Activated naive CD4-positive, alpha-beta T cell treated with anti-CD3 and anti-CD28 coated beads, Interleukin-2, amount 10 ng/mL, durations not matched to agents 7 days and 5 days (primary cell): ENCODE measurements around the gene PPFIA4.

Experiments used
- CTCF ChIA-PET: fragments of 350-600 bp; sonication (Branson Sonifier 250); formaldehyde crosslinking; loops from one replicate; lab custom pipeline; 2021; ENCODE audit warnings: antibody characterized with exemption; lab: Charles Lee
- DNase-seq: peaks from one replicate; pipeline ENCODE4 v3.0.0-alpha.2; 2020
- H3K27ac Mint-ChIP-seq: one replicate; pipeline ENCODE4 v1.8.0; 2021; ENCODE audit warnings: mild to moderate bottlenecking, moderate library complexity, mixed read lengths
- H3K27me3 Mint-ChIP-seq: one replicate; pipeline ENCODE4 v1.8.0; 2021; ENCODE audit warnings: mild to moderate bottlenecking, mixed read lengths
- H3K36me3 Mint-ChIP-seq: one replicate; pipeline ENCODE4 v1.8.0; 2021; ENCODE audit warnings: mixed read lengths
- H3K4me1 Mint-ChIP-seq: one replicate; pipeline ENCODE4 v1.8.0; 2021; ENCODE audit warnings: mixed read lengths
- H3K4me3 Mint-ChIP-seq: one replicate; pipeline ENCODE4 v1.8.0; 2021; ENCODE audit warnings: mild to moderate bottlenecking, moderate library complexity, mixed read lengths
- H3K9me3 Mint-ChIP-seq: one replicate; pipeline ENCODE4 v1.8.0; 2021; ENCODE audit warnings: mixed read lengths

PPFIA4 gene

DNA sequence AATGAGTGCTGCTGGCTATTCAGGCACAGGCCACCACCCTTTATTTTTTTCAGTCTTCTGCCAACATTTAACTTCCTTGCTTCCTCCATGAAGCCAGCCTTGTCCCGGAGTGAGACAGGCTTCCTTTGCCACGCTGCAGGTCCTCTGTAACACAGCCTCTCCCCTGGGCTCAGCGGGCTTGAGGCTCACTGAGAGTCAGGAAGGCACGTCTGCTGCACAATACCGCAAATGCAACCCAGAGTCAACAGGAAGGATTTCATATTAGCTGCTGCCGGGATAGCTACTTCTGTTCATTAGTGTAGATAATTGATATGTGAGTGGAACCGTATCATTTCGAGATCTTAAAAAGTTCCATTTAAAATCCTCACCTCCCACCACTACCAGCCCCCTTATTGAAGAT, 37.0 kb downstream of the PPFIA4 start:
- no peak overlapping the region for H3K4me3 Mint-ChIP-seq
- no peaks in the 10 kb centered on the region for H3K9me3 Mint-ChIP-seq
- H3K4me1 Mint-ChIP-seq: no peaks in the 10 kb centered on the region
- no peaks in the 10 kb centered on the region for H3K27me3 Mint-ChIP-seq
- H3K36me3 Mint-ChIP-seq: peaks cover 7% of the 10 kb centered on the region
- no peak for DNase-seq
- no peak overlapping the region for H3K27ac Mint-ChIP-seq
- CTCF ChIA-PET: interaction anchor here (5.3 kb wide), 1 partner anchor 23 kb away, joined by 26 read pairs; no protein-coding TSS in a partner anchor

DNA sequence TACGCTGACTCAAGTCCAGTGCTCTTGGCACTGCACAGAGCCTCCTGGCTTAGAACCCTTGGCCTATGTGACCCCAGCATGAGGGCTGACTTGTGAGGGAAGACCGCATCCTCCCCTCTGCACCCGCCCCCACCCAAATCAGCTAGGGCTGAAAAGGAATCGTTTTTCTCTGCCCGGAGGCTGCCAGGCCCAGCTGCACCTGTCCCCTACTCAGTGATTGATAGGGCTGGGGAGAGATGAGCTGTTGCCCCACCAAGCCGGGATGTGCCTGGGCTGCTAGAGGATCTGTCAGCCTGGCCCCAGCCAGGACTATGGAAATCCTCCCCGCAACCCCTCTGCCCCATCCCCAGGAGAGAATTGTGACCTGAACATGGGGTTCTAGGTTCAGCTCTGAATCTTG, 38.9 kb downstream of the PPFIA4 start:
- Mint-ChIP-seq H3K36me3 (peaks cover 5% of the 10 kb centered on the region), H3K27ac (no peak overlapping the region), H3K4me3 (no peak overlapping the region), H3K9me3 (no peaks in the 10 kb centered on the region), H3K27me3 (no peaks in the 10 kb centered on the region), H3K4me1 (no peaks in the 10 kb centered on the region)
- CTCF ChIA-PET: interaction anchor here (1.3 to 5.3 kb wide), 4 partner anchors 10 to 107 kb away, joined by 3 to 26 read pairs (median 5); partner anchors contain the start of gene MYOG
- no peak for DNase-seq

DNA sequence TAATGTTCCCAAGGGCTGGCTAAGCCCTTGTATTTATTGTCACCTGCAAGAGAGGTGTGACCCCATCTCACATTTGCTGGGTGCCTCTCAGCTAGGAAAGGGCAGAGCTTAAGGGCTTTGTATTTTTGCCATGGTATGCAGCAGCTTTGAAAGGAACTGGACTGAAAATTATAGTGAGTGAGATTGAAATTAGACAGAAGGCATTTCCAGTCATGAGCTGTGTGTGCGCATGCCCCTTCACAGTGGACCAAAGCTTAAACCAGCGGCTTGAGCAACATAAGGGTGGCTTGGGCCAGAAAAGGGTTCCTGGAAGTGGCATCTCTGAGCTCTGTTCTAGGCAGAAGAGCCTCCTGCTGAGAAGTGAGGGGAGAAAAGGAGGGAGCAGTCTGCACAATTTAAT, 39.7 kb downstream of the PPFIA4 start:
- H3K27me3 Mint-ChIP-seq: no peaks in the 10 kb centered on the region
- H3K4me3 Mint-ChIP-seq: no peak overlapping the region
- DNase-seq: no peak
- no peaks in the 10 kb centered on the region for H3K9me3 Mint-ChIP-seq
- H3K4me1 Mint-ChIP-seq: no peaks in the 10 kb centered on the region
- no peak overlapping the region for H3K27ac Mint-ChIP-seq
- CTCF ChIA-PET: interaction anchor here (1.0 to 5.3 kb wide), 4 partner anchors 9 to 106 kb away, joined by 3 to 26 read pairs (median 6); partner anchors contain the start of gene MYOG
- H3K36me3 Mint-ChIP-seq: peaks cover 5% of the 10 kb centered on the region

DNA sequence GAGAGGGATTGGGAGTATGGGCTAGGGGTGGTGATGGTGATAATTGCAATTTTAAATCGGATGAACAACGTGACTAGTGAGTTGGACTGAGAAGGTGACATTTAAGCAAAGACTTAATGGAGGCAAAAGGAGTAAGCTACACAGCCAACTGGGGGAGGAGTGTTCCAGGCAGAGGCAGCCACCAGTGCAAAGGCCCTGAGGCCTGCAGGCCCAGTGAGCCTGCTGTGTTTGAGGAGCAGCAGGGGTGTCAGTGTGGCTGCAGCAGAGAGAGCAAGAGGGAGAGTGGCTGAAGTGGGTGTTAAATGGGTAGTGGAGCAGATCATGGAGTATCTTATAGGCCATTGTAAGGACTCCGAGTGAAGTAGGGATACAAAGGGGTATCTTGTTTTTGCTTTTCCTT, 40.7 kb downstream of the PPFIA4 start:
- H3K9me3 Mint-ChIP-seq: no peaks in the 10 kb centered on the region
- H3K4me1 Mint-ChIP-seq: no peaks in the 10 kb centered on the region
- H3K36me3 Mint-ChIP-seq: peaks cover 5% of the 10 kb centered on the region
- no peaks in the 10 kb centered on the region for H3K27me3 Mint-ChIP-seq
- CTCF ChIA-PET: interaction anchor here (2.0 to 5.3 kb wide), 2 partner anchors 27 to 105 kb away, joined by 7 to 26 read pairs; no protein-coding TSS in a partner anchor
- no peak overlapping the region for H3K4me3 Mint-ChIP-seq
- no peak for DNase-seq
- no peak overlapping the region for H3K27ac Mint-ChIP-seq

DNA sequence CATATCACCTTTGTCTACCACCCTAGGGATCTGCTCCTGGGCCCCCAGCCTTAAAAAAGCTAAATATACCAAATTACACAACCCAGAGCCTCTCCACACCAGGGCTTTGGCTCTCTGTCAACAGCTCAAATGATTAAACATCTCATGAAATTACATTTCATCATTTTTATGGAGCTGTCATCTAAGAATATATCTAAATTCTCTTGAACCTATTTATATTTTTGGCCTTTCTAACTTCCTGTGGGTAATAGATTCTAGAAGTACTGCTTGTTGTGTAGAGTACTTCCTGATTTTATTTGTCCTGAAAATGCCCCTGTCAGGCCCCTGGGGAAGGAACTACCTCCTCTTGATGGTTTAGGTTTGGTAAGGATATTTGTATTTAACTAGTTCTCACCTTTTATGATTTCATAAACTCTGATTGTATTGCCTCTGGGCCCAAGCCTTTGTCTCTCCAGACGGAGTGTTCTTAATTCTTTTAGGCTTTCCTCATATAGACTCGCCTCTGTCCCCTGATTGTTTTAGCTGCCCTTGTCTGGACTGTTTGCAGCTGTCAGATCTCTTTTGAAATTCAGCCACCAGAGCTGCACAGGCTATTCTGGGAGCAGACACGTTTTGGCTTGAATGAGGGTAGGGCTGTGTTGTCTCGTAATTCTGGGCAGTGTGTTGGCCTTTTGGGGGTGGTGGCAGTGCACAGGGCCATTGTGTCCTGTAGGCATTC, 42.9 kb downstream of the PPFIA4 start:
- H3K9me3 Mint-ChIP-seq: no peaks in the 10 kb centered on the region
- H3K36me3 Mint-ChIP-seq: peaks cover 7% of the 10 kb centered on the region
- no peak for DNase-seq
- H3K27ac Mint-ChIP-seq: no peak overlapping the region
- no peak overlapping the region for H3K4me3 Mint-ChIP-seq
- H3K4me1 Mint-ChIP-seq: no peaks in the 10 kb centered on the region
- CTCF ChIA-PET: interaction anchor here (0.8 to 1.2 kb wide), 2 partner anchors 12 to 200 kb away, joined by 3 to 4 read pairs; no protein-coding TSS in a partner anchor
- peaks cover 11% of the 10 kb centered on the region for H3K27me3 Mint-ChIP-seq

DNA sequence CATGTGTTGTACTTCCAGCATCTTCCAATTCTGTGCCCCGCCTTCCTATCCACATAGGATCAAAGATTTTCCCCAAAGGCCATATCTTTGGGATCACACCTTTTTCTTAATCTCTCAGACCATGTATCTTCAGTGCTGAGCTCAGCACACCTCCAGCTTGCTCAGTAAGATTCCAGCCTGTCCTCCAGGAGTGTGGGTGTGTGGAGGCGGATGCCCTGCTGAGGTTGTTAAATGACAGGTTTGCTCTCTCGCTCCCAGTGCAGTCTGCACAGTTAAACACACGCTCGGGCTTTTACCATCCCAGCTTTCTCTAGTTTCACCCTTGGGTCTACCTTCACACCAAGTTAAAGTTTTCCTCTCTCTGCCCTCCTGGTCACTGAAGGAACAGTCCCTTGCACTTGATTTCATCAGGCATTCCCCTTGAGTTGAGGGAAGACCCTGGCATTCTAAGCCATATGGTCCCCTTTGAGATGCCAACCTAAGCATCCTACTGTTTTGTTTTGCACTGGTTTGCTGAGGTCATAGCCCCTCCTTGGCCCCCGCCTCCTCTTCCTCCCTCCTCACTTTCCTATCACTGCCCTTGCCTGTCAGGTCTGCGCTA, 45.8 kb downstream of the PPFIA4 start:
- DNase-seq: peak; percentile 11
- no peaks in the 10 kb centered on the region for H3K9me3 Mint-ChIP-seq
- peaks cover 9% of the 10 kb centered on the region for H3K36me3 Mint-ChIP-seq
- CTCF ChIA-PET: interaction anchor here (1.0 kb wide), 1 partner anchor 32 kb away, joined by 3 read pairs; no protein-coding TSS in a partner anchor
- no peak overlapping the region for H3K4me3 Mint-ChIP-seq
- H3K27ac Mint-ChIP-seq: no peak overlapping the region
- peaks cover 8% of the 10 kb centered on the region for H3K4me1 Mint-ChIP-seq
- peaks cover 37% of the 10 kb centered on the region for H3K27me3 Mint-ChIP-seq

DNA sequence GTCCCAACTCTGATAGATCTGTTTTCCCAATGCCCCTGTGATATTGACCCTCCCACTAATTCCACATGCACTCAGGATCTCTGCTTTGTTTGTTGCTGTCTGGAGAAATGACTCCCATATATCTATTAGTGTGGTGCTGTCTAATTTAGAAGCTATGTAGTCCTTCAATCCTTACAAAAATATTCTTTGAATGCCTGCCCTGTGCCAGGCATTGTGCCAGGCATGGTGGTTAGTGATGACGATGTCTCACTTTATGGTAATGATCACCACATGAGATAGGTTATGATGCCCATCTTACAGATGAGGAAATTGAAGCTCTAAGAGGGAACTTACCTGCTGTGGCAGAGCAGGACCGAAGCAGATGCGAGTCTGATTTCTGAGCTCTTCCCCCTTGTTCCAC, 46.6 kb downstream of the PPFIA4 start:
- peaks cover 6% of the 10 kb centered on the region for H3K36me3 Mint-ChIP-seq
- CTCF ChIA-PET: no interaction called here
- no peak overlapping the region for H3K27ac Mint-ChIP-seq
- H3K4me3 Mint-ChIP-seq: no peak overlapping the region
- DNase-seq: no peak
- peaks cover 8% of the 10 kb centered on the region for H3K4me1 Mint-ChIP-seq
- H3K27me3 Mint-ChIP-seq: peaks cover 45% of the 10 kb centered on the region
- H3K9me3 Mint-ChIP-seq: no peaks in the 10 kb centered on the region

DNA sequence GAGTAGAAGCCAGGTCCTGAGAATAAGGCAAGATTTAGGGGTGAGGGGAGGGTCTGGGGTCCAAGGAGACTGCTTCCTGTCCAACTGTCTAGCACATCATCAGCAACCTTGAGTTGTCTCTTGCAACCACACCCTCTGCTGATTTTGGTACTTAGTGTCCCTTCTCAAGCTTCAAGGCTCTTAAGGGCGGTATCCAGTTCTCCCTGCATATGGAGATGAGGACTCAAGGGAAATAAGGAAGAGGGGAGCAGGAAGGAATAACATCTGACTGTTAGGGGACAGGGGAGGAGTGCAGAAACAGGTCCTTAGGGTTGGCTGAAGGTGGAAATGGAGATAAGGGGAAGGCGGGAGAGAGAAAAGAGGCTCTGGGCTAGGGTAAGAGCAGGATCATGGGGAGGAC, 47.2 kb downstream of the PPFIA4 start:
- no peak for DNase-seq
- peaks cover 8% of the 10 kb centered on the region for H3K4me1 Mint-ChIP-seq
- peaks cover 50% of the 10 kb centered on the region for H3K27me3 Mint-ChIP-seq
- CTCF ChIA-PET: no interaction called here
- no peak overlapping the region for H3K4me3 Mint-ChIP-seq
- H3K36me3 Mint-ChIP-seq: peaks cover 6% of the 10 kb centered on the region
- no peaks in the 10 kb centered on the region for H3K9me3 Mint-ChIP-seq
- no peak overlapping the region for H3K27ac Mint-ChIP-seq

DNA sequence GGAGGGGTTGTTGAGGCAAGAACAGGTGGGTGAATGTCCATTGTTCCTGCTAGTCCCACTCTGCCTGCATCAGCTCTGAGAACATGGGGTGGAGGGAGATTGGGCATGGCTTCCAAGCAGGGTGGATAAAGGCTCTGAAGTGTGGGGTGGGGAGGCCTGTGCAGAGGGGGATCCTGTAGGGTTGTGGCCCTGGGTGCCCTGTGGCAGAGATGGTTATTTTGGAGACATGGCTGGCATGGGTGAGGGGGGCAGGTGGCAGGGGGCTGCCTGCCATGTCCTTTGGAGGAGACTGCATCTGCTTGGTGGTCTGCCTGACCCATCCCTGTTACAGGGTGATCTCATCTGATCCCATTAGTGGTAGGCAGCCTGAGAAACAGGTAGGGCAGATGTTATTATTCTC, 48.3 kb downstream of the PPFIA4 start:
- Mint-ChIP-seq H3K27me3 (peaks cover 56% of the 10 kb centered on the region), H3K4me3 (no peak overlapping the region), H3K9me3 (no peaks in the 10 kb centered on the region), H3K27ac (no peak overlapping the region), H3K36me3 (peaks cover 6% of the 10 kb centered on the region), H3K4me1 (peaks cover 8% of the 10 kb centered on the region)
- CTCF ChIA-PET: no interaction called here
- no peak for DNase-seq

DNA sequence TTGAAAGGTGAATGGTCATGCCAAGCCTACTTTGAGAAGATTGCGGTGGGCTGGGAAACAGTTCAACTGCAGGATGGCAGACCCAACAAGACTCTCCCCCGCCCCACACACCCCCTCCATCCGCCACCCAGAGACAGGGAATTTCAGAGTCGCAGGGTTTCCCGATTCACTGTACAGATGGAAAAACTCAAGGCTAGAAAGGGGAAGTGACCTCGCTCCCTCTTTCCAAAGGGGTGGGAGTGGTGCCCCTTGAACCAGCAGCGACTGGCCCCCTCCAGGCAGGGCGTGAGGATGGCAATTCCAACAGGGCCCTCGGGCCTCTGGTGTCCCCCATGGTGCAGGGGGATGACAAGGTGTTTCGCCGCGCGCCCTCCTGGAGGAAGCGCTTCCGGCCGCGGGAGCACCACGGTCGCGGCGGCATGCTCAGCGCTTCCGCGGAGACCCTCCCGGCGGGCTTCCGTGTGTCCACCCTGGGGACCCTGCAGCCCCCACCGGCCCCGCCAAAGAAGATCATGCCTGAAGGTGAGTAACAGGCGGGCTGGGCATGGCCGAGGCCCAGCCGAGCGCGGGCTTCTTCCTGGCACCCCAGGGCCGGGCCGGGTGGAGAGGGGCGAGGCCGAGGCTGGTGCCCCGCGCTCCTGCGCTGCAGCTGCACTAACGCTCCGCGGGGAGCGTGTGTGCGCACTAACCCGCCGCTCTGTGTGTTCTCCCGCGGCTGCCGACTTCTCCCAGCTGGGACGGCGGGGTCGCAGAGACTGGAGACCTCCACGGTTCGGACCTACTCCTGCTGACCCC, 49.1 kb downstream of the PPFIA4 start:
- H3K4me3 Mint-ChIP-seq: no peak overlapping the region

DNA sequence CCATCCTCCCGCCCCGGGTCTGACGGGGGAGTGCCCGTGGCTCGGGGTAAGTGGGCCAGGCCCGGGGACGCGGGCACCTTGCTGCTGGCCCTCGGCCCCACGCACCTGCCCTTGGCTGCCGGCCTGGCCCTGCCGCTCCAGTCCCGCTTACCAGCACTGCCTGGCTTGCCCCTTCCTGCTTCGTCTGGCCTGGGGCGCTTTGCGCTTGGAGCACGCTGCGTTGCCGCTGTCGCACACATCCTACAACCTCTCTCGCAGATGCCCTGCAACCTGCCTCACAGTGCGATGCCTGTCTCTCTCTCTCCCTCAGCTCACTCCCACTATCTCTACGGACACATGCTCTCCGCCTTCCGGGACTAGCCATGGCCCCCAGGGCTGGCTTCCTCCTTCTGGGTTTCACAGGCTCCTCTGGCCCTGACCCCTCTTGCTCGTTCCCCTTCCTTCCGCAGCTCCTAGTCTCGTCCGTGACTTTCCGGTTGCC, 49.8 kb downstream of the PPFIA4 start:
- no peak overlapping the region for H3K27ac Mint-ChIP-seq
- no peak for DNase-seq
- H3K4me3 Mint-ChIP-seq: peak overlapping the region; percentile 52

More for the DNA sequence above, 49.1 kb downstream of the PPFIA4 start:
- CTCF ChIA-PET: no interaction called here
- Mint-ChIP-seq H3K27me3 (peaks cover 62% of the 10 kb centered on the region), H3K9me3 (no peaks in the 10 kb centered on the region), H3K36me3 (peaks cover 6% of the 10 kb centered on the region), H3K27ac (no peak overlapping the region), H3K4me1 (peaks cover 8% of the 10 kb centered on the region)
- no peak for DNase-seq

DNA sequence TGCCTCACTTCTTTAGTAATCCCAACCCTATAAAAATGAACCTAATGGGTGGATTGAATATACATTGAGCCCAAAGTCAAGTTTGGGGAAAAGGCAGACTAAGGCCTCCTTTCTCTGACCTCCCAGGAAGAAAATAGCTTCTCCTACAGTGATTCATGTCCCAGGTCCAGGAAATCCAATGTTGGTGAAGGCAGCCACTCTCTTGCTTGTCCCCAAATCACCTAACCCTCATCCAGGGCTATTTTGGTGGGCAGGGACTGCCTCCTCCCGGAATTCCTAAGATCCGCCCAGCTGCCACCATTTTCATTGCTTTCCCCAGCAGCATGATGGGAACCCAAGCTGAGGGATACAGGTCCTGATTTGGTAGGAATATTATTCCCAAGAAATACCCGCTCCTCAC, 51.1 kb downstream of the PPFIA4 start:
- CTCF ChIA-PET: interaction anchor here (1.6 kb wide), 1 partner anchor 139 kb away, joined by 6 read pairs; no protein-coding TSS in a partner anchor
- no peak for DNase-seq
- Mint-ChIP-seq H3K27ac (no peak overlapping the region), H3K4me3 (no peak overlapping the region), H3K4me1 (peaks cover 8% of the 10 kb centered on the region), H3K27me3 (peaks cover 68% of the 10 kb centered on the region), H3K9me3 (no peaks in the 10 kb centered on the region), H3K36me3 (peaks cover 4% of the 10 kb centered on the region)

More for the DNA sequence above, 49.8 kb downstream of the PPFIA4 start:
- Mint-ChIP-seq H3K9me3 (no peaks in the 10 kb centered on the region), H3K36me3 (peaks cover 6% of the 10 kb centered on the region), H3K27me3 (peaks cover 63% of the 10 kb centered on the region), H3K4me1 (peaks cover 8% of the 10 kb centered on the region)
- CTCF ChIA-PET: interaction anchor here (1.6 kb wide), 1 partner anchor 140 kb away, joined by 6 read pairs; no protein-coding TSS in a partner anchor

DNA sequence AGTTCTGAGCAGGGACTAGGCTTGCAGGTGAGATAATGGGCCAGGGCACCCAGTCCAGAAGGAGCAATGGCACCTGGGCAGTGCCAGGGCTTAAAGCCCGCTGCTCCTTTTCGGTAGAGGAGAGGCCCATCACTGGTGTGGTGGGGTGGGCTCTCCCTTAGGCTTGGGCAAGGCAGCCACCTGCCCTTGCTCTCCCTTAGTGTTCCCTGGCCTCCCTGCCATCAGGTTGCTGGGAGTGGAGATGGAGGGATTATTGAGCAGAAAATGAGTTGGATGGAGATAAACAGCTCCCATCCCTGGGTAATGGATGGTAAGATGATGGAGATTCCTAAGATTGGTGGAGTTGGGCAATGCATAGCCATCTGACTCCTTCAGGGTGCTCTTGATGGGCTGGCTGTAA, 51.7 kb downstream of the PPFIA4 start:
- Mint-ChIP-seq H3K36me3 (peaks cover 4% of the 10 kb centered on the region), H3K27ac (no peak overlapping the region), H3K4me1 (peaks cover 8% of the 10 kb centered on the region), H3K4me3 (no peak overlapping the region), H3K27me3 (peaks cover 71% of the 10 kb centered on the region), H3K9me3 (no peaks in the 10 kb centered on the region)
- CTCF ChIA-PET: no interaction called here
- no peak for DNase-seq

DNA sequence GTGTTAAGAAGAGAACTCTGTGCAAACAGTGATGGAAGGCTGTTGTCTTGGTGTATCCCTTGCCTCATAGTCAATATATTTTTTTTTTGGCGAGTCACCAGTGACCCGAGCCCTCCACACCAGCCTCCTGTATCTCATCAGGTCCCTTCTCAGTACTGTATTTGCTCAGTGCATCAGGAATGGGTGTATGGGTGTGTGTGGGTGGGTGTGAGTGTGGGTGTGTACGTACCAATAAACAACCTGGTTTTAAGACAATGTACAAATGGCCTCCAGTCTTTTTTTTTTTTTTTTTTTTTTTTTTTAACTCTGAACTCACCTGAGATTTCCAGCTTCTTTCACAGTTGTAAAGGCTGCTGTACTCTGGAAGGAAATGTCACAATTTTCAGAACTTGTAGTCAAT, 52.2 kb downstream of the PPFIA4 start:
- peaks cover 4% of the 10 kb centered on the region for H3K36me3 Mint-ChIP-seq
- CTCF ChIA-PET: no interaction called here
- H3K4me1 Mint-ChIP-seq: peaks cover 8% of the 10 kb centered on the region
- DNase-seq: no peak
- peaks cover 69% of the 10 kb centered on the region for H3K27me3 Mint-ChIP-seq
- no peak overlapping the region for H3K27ac Mint-ChIP-seq
- H3K4me3 Mint-ChIP-seq: no peak overlapping the region
- no peaks in the 10 kb centered on the region for H3K9me3 Mint-ChIP-seq
